GM23338 (cell line): ENCODE data around the gene IMPA2. TPM values are rescaled to one million over a fixed set of nuclear protein-coding genes. Genes with fewer than 3 reads are reported as not detected.

Experiments used
- ATAC-seq: fragments of 200-7000 bp; cut with Tn5 transposase; 3 replicates; pipeline ENCODE4 v1.9.1; 2020
- DNase-seq: peaks from one replicate; pipeline ENCODE4 v3.0.0-alpha.2; 2015; ENCODE audit warnings: low spot score
- H2AFZ ChIP-seq: fragments of 200-600 bp; sonication (generic); 2 replicates; pipeline ENCODE4 v1.8.0; 2016; ENCODE audit warnings: antibody characterized with exemption, mild to moderate bottlenecking, moderate library complexity
- H3F3A ChIP-seq: fragments of 200-600 bp; sonication (generic); replicated peaks from 2 replicates; pipeline ENCODE4 v1.8.0; 2017; ENCODE audit warnings: antibody characterized with exemption, mixed run types, low read depth
- H3K27ac ChIP-seq: fragments of 200-600 bp; sonication (generic); 2 replicates; pipeline ENCODE4 v1.6.1; 2016; ENCODE audit warnings: low read depth
- H3K27me3 ChIP-seq: fragments of 200-600 bp; sonication (generic); 2 replicates; pipeline ENCODE4 v1.8.0; 2016; ENCODE audit warnings: mild to moderate bottlenecking, mixed run types, moderate library complexity; ENCODE audit not compliant: insufficient read depth
- H3K36me3 ChIP-seq: fragments of 200-600 bp; sonication (generic); 2 replicates; pipeline ENCODE4 v1.8.0; 2016; ENCODE audit warnings: mild to moderate bottlenecking; ENCODE audit not compliant: insufficient read depth
- H3K4me1 ChIP-seq: fragments of 200-600 bp; sonication (generic); 2 replicates; pipeline ENCODE4 v1.8.0; 2016; ENCODE audit warnings: mild to moderate bottlenecking, moderate library complexity; ENCODE audit not compliant: insufficient read depth
- H3K4me2 ChIP-seq: fragments of 200-600 bp; sonication (generic); 2 replicates; pipeline ENCODE4 v1.7.1; 2017; ENCODE audit warnings: mixed run types
- H3K4me3 ChIP-seq: fragments of 200-600 bp; sonication (generic); 2 replicates; pipeline ENCODE4 v1.6.1; 2016; ENCODE audit warnings: mixed run types
- H3K79me2 ChIP-seq: fragments of 200-600 bp; sonication (generic); replicated peaks from 2 replicates; pipeline ENCODE4 v1.8.0; 2017; ENCODE audit warnings: mild to moderate bottlenecking; ENCODE audit not compliant: insufficient read depth
- H3K9me2 ChIP-seq: fragments of 200-600 bp; sonication (generic); 2 replicates; pipeline ENCODE4 v1.8.0; 2017; ENCODE audit not compliant: insufficient read depth
- H4K20me1 ChIP-seq: fragments of 200-600 bp; sonication (generic); replicated peaks from 2 replicates; pipeline ENCODE4 v1.8.0; 2017; ENCODE audit warnings: mild to moderate bottlenecking; ENCODE audit not compliant: insufficient read depth
- H3K27ac Mint-ChIP-seq: 2 replicates; pipeline ENCODE4 v1.8.0; 2020; ENCODE audit warnings: inconsistent platforms, mild to moderate bottlenecking, moderate library complexity, mixed read lengths
- H3K27me3 Mint-ChIP-seq: 3 replicates; pipeline ENCODE4 v1.8.0; 2022; ENCODE audit warnings: low read depth, mild to moderate bottlenecking, moderate library complexity, mixed read lengths, inconsistent platforms; ENCODE audit not compliant: insufficient read depth, poor library complexity
- H3K36me3 Mint-ChIP-seq: 3 replicates; pipeline ENCODE4 v1.8.0; 2021; ENCODE audit warnings: low read depth, mild to moderate bottlenecking, inconsistent platforms, moderate library complexity, mixed read lengths
- H3K4me1 Mint-ChIP-seq: 3 replicates; pipeline ENCODE4 v1.8.0; 2020; ENCODE audit warnings: mild to moderate bottlenecking, inconsistent platforms, mixed read lengths
- H3K4me3 Mint-ChIP-seq: 3 replicates; pipeline ENCODE4 v1.8.0; 2021; ENCODE audit warnings: moderate library complexity, mild to moderate bottlenecking, inconsistent platforms, mixed read lengths
- H3K9me3 Mint-ChIP-seq: 3 replicates; pipeline ENCODE4 v1.8.0; 2020; ENCODE audit warnings: moderate library complexity, mild to moderate bottlenecking, inconsistent platforms, mixed read lengths
- CREB1 ChIP-seq: fragments of 250-450 bp; sonication (Bioruptor Pico); IDR thresholded peaks from 2 replicates; pipeline ENCODE4 v1.5.0; 2020; ENCODE audit warnings: low read depth, mild to moderate bottlenecking, moderate library complexity
- CTCF ChIP-seq, 2 experiments: fragments of 200-600 bp in 1 of 2; sonication (generic) in 1 of 2; conservative IDR thresholded peaks; 2 replicates each; pipeline versions ENCODE4 v1.5.1 to v1.6.1; 2016 to 2017; ENCODE audit warnings: antibody characterized with exemption in 2 of 2, low read depth in 2 of 2, mild to moderate bottlenecking in 2 of 2, moderate library complexity in 1 of 2
- ETS1 ChIP-seq: IDR thresholded peaks from 2 replicates; pipeline ENCODE4 v1.6.1; 2016; ENCODE audit warnings: antibody characterized with exemption
- EZH2 ChIP-seq: fragments of 200-600 bp; sonication (generic); IDR thresholded peaks from one replicate; pipeline ENCODE4 v1.8.0; 2017; ENCODE audit warnings: antibody characterized with exemption, mild to moderate bottlenecking, low read depth; ENCODE audit not compliant: unreplicated experiment
- EZH2phosphoT487 ChIP-seq: fragments of 200-600 bp; sonication (generic); IDR thresholded peaks from one replicate; pipeline ENCODE4 v1.8.1; 2018; ENCODE audit warnings: antibody characterized with exemption; ENCODE audit not compliant: unreplicated experiment
- JUNB ChIP-seq: IDR thresholded peaks from one replicate; pipeline ENCODE4 v1.6.1; 2016; ENCODE audit warnings: antibody characterized with exemption; ENCODE audit not compliant: unreplicated experiment
- NANOG ChIP-seq: IDR thresholded peaks from 2 replicates; pipeline ENCODE4 v1.6.1; 2016; ENCODE audit warnings: antibody characterized with exemption, borderline replicate concordance
- POLR2AphosphoS5 ChIP-seq: IDR thresholded peaks from 2 replicates; pipeline ENCODE4 v1.6.1; 2016; ENCODE audit warnings: antibody characterized with exemption, low read depth
- REST ChIP-seq: IDR thresholded peaks from one replicate; pipeline ENCODE4 v1.6.1; 2018; ENCODE audit warnings: antibody characterized with exemption; ENCODE audit not compliant: unreplicated experiment
- STAT1 ChIP-seq: IDR thresholded peaks from one replicate; pipeline ENCODE4 v1.6.1; 2016; ENCODE audit warnings: antibody characterized with exemption; ENCODE audit not compliant: unreplicated experiment
- ZNF114 ChIP-seq: fragments of 250-450 bp; sonication (Bioruptor Pico); IDR thresholded peaks from 2 replicates; pipeline ENCODE4 v1.5.0; 2020; ENCODE audit warnings: mild to moderate bottlenecking, moderate library complexity
- ZNF331 ChIP-seq: fragments of 250-450 bp; sonication (Bioruptor Pico); IDR thresholded peaks from 2 replicates; pipeline ENCODE4 v1.5.0; 2020; ENCODE audit warnings: low read depth, mild to moderate bottlenecking, moderate library complexity
- ZNF462 ChIP-seq: fragments of 250-450 bp; sonication (Bioruptor Pico); IDR thresholded peaks from 2 replicates; pipeline ENCODE4 v1.5.0; 2020; ENCODE audit warnings: mild to moderate bottlenecking, moderate library complexity
- polyA plus RNA-seq: library from polyadenylated mRNA; unstranded; fragments of >200 nt; fragmentation: Nextera tagmentation; extraction: Ambion mirVana; gene quantifications from 2 replicates; pipeline ENCODE4 v1.2.1, GENCODE V29; 2016
- total RNA-seq: library from RNA; depleted of rRNA; stranded (reverse); fragments of >200 nt; shearing (Covaris generic); gene quantifications from 2 replicates; pipeline ENCODE4 v1.2.3, GENCODE V29; 2014

Gene IMPA2
- total and polyA plus RNA-seq, 2 experiments from 2014 or later = 50.4 to 122 TPM

- no peak overlapping the region for H3K27ac ChIP-seq
- peaks cover 15% of the 10 kb centered on the region for H3K4me1 ChIP-seq
- peaks cover 13% of the 10 kb centered on the region; the same call in 1 of the 2 replicates for H3K36me3 ChIP-seq
- peaks cover 32% of the 10 kb centered on the region for H3K4me1 Mint-ChIP-seq
- H3K27ac Mint-ChIP-seq = no peak overlapping the region; the same call in 1 of the 2 replicates
- H3K4me3 Mint-ChIP-seq = no peak overlapping the region
- no peak for DNase-seq
- no peaks in the 10 kb centered on the region for H3K27me3 ChIP-seq
- ATAC-seq = no peak
- peaks cover 35% of the 10 kb centered on the region for H3K36me3 Mint-ChIP-seq
- H3K4me3 ChIP-seq = no peak overlapping the region
- no peaks in the 10 kb centered on the region for H3F3A ChIP-seq
- H3K9me2 ChIP-seq = no peaks in the 10 kb centered on the region
- peaks cover 11% of the 10 kb centered on the region for H3K27me3 Mint-ChIP-seq
- H4K20me1 ChIP-seq = peaks cover 25% of the 10 kb centered on the region
- TF ChIP-seq CREB1 (CRISPR knock-in tag) = no peak
- TF ChIP-seq EZH2 = no peak
- no peak for TF ChIP-seq POLR2AphosphoS5
- TF ChIP-seq ZNF114 (CRISPR knock-in tag) = no peak
- no peak for TF ChIP-seq STAT1
- TF ChIP-seq CTCF (conservative IDR thresholded peaks at IDR 0.05; ENCODE audit: low read depth in 2 of 2) = no peak
- no peak for TF ChIP-seq NANOG
- TF ChIP-seq ZNF462 (CRISPR knock-in tag) = no peak
- TF ChIP-seq ETS1 = no peak
- TF ChIP-seq ZNF331 (CRISPR knock-in tag) = no peak
- TF ChIP-seq EZH2phosphoT487 = no peak
- no peak for TF ChIP-seq JUNB
- TF ChIP-seq REST = no peak
- peaks cover 60% of the 10 kb centered on the region for H3K79me2 ChIP-seq
- no peaks in the 10 kb centered on the region for H3K9me3 Mint-ChIP-seq
- no peak overlapping the region for H3K4me2 ChIP-seq
- no peak overlapping the region for H2AFZ ChIP-seq
Observed at GRCh38 chr18:11996907-11997306, 15.6 kb downstream of the IMPA2 start.
